ENCODE data around the gene PLXNB1. TPM values are rescaled to one million over a fixed set of nuclear protein-coding genes. Genes with fewer than 3 reads are reported as not detected.
"Not testable (repeated sequence)": the region's sequence is repeated elsewhere in the genome, so short reads cannot be mapped to it uniquely, and the experiment has no call there.

The PLXNB1 gene
- total RNA-seq, 1 experiment from 2014 or later, result 149 TPM

- intact Hi-C loops (cut with micrococcal nuclease; ENCODE audit: unreplicated experiment), result loop anchor here (1.0 to 10.0 kb wide), 5 partner anchors 8 to 200 kb away; partner anchors contain the start of gene CELSR3
- no TSS peak for BruUV-seq (replicated peaks)
- Mint-ChIP-seq H3K4me1 (ENCODE audit: low read depth, unreplicated experiment) (peaks cover 15% of the 10 kb centered on the region), H3K36me3 (ENCODE audit: insufficient read depth, unreplicated experiment) (peaks cover 34% of the 10 kb centered on the region), H3K9me3 (ENCODE audit: unreplicated experiment) (no peaks in the 10 kb centered on the region), H3K4me3 (ENCODE audit: unreplicated experiment) (peak overlapping the region; percentile 56), H3K27ac (ENCODE audit: unreplicated experiment) (peak overlapping the region; percentile 99), H3K27me3 (ENCODE audit: insufficient read depth, unreplicated experiment) (no peaks in the 10 kb centered on the region)
- TF ChIP-seq CTCF (IDR thresholded peaks at IDR 0.05; ENCODE audit: insufficient read depth in 1 of 2, low read depth in 1 of 2, low read length in 1 of 2, severe bottlenecking in 1 of 2, unreplicated experiment in 1 of 2), result no peak
- H3K4me3 ChIP-seq (ENCODE audit: low read depth, low read length), result no peak overlapping the region
- CTCF ChIA-PET, result interaction anchor here (0.9 to 1.9 kb wide), 2 partner anchors 29 to 43 kb away, joined by 5 to 6 read pairs; no protein-coding TSS in a partner anchor
- DNase-seq, result no peak
- H3K4me1 ChIP-seq, result peaks cover 14% of the 10 kb centered on the region
- no peaks in the 10 kb centered on the region for H3K27me3 ChIP-seq (replicated peaks; ENCODE audit: control insufficient read depth, insufficient read depth, low read length)
- no peaks in the 10 kb centered on the region for H3K9me3 ChIP-seq
- peaks cover 5% of the 10 kb centered on the region for H3K36me3 ChIP-seq (ENCODE audit: control insufficient read depth, insufficient read depth, low read length)
- POLR2A ChIA-PET, result interaction anchor here (0.9 kb wide), 1 partner anchor 8 kb away, joined by 3 read pairs; no protein-coding TSS in a partner anchor
Measured at GRCh38 chr3:48465237-48465530, 35.3 kb upstream of the PLXNB1 start.

GRCh38 chr3:48464713-48465221 lies 34.9 kb upstream of the PLXNB1 start:
- no peak for DNase-seq
- Mint-ChIP-seq H3K36me3 (ENCODE audit: insufficient read depth, unreplicated experiment) (peaks cover 29% of the 10 kb centered on the region), H3K27ac (ENCODE audit: unreplicated experiment) (peak overlapping the region; percentile 99), H3K9me3 (ENCODE audit: unreplicated experiment) (no peaks in the 10 kb centered on the region), H3K27me3 (ENCODE audit: insufficient read depth, unreplicated experiment) (no peaks in the 10 kb centered on the region), H3K4me1 (ENCODE audit: low read depth, unreplicated experiment) (peaks cover 11% of the 10 kb centered on the region), H3K4me3 (ENCODE audit: unreplicated experiment) (no peak overlapping the region)
- no peak for TF ChIP-seq CTCF (IDR thresholded peaks at IDR 0.05; ENCODE audit: insufficient read depth in 1 of 2, low read depth in 1 of 2, low read length in 1 of 2, severe bottlenecking in 1 of 2, unreplicated experiment in 1 of 2)
- CTCF ChIA-PET, result interaction anchor here (0.9 to 1.9 kb wide), 2 partner anchors 29 to 43 kb away, joined by 5 to 6 read pairs; no protein-coding TSS in a partner anchor
- no peaks in the 10 kb centered on the region for H3K27me3 ChIP-seq (replicated peaks; ENCODE audit: control insufficient read depth, insufficient read depth, low read length)
- H3K9me3 ChIP-seq, result no peaks in the 10 kb centered on the region
- no peak overlapping the region for H3K4me3 ChIP-seq (ENCODE audit: low read depth, low read length)
- H3K4me1 ChIP-seq, result peaks cover 13% of the 10 kb centered on the region
- BruUV-seq (replicated peaks), result no TSS peak
- H3K36me3 ChIP-seq (ENCODE audit: control insufficient read depth, insufficient read depth, low read length), result peaks cover 7% of the 10 kb centered on the region
- intact Hi-C loops (cut with micrococcal nuclease; ENCODE audit: unreplicated experiment), result loop anchor here (1.0 to 10.0 kb wide), 5 partner anchors 9 to 200 kb away; partner anchors contain the start of gene CELSR3
- POLR2A ChIA-PET, result interaction anchor here (0.9 to 1.7 kb wide), 3 partner anchors 9 to 77 kb away, joined by 3 to 10 read pairs (median 3); partner anchors contain the start of gene ATRIP

- TF ChIP-seq CTCF (IDR thresholded peaks at IDR 0.05; ENCODE audit: insufficient read depth in 1 of 2, low read depth in 1 of 2, low read length in 1 of 2, severe bottlenecking in 1 of 2, unreplicated experiment in 1 of 2), result no peak
- no TSS peak for BruUV-seq (replicated peaks)
- peaks cover 9% of the 10 kb centered on the region for H3K36me3 ChIP-seq (ENCODE audit: control insufficient read depth, insufficient read depth, low read length)
- Mint-ChIP-seq H3K27me3 (ENCODE audit: insufficient read depth, unreplicated experiment) (no peaks in the 10 kb centered on the region), H3K4me1 (ENCODE audit: low read depth, unreplicated experiment) (peaks cover 10% of the 10 kb centered on the region), H3K4me3 (ENCODE audit: unreplicated experiment) (no peak overlapping the region), H3K27ac (ENCODE audit: unreplicated experiment) (no peak overlapping the region), H3K36me3 (ENCODE audit: insufficient read depth, unreplicated experiment) (peaks cover 27% of the 10 kb centered on the region), H3K9me3 (ENCODE audit: unreplicated experiment) (no peaks in the 10 kb centered on the region)
- ChIA-PET POLR2A (interaction anchor here (0.6 to 1.7 kb wide), 4 partner anchors 10 to 24 kb away, joined by 4 to 10 read pairs (median 4); partner anchors contain the start of genes ATRIP and CCDC51), CTCF (interaction anchor here (0.8 to 2.0 kb wide), 3 partner anchors 10 to 47 kb away, joined by 3 to 9 read pairs (median 6); no protein-coding TSS in a partner anchor)
- peaks cover 13% of the 10 kb centered on the region for H3K4me1 ChIP-seq
- intact Hi-C loops (cut with micrococcal nuclease; ENCODE audit: unreplicated experiment), result loop anchor here (10.0 kb wide), 1 partner anchor 201 kb away; the partner anchor contains the start of gene CELSR3
- H3K27me3 ChIP-seq (replicated peaks; ENCODE audit: control insufficient read depth, insufficient read depth, low read length), result no peaks in the 10 kb centered on the region
- no peaks in the 10 kb centered on the region for H3K9me3 ChIP-seq
- H3K4me3 ChIP-seq (ENCODE audit: low read depth, low read length), result no peak overlapping the region
- no peak for DNase-seq
Measured at GRCh38 chr3:48463703-48464102, 33.8 kb upstream of the PLXNB1 start.

GRCh38 chr3:48461767-48462166 lies 31.9 kb upstream of the PLXNB1 start:
- H3K27ac Mint-ChIP-seq (ENCODE audit: unreplicated experiment); H3K27me3 Mint-ChIP-seq (ENCODE audit: insufficient read depth, unreplicated experiment); H3K4me3 ChIP-seq (ENCODE audit: low read depth, low read length); H3K4me1 Mint-ChIP-seq (ENCODE audit: low read depth, unreplicated experiment); H3K36me3 ChIP-seq (ENCODE audit: control insufficient read depth, insufficient read depth, low read length); H3K4me3 Mint-ChIP-seq (ENCODE audit: unreplicated experiment); DNase-seq; BruUV-seq (replicated peaks); CTCF ChIA-PET; H3K9me3 Mint-ChIP-seq (ENCODE audit: unreplicated experiment); H3K27me3 ChIP-seq (replicated peaks; ENCODE audit: control insufficient read depth, insufficient read depth, low read length); H3K9me3 ChIP-seq; POLR2A ChIA-PET: not testable (repeated sequence)
- peaks cover 24% of the 10 kb centered on the region for H3K36me3 Mint-ChIP-seq (ENCODE audit: insufficient read depth, unreplicated experiment)
- H3K4me1 ChIP-seq, result peaks cover 12% of the 10 kb centered on the region
- intact Hi-C loops (cut with micrococcal nuclease; ENCODE audit: unreplicated experiment), result loop anchor here (10.0 kb wide), 1 partner anchor 203 kb away; the partner anchor contains the start of gene CELSR3
